ENCODE data around the gene MYB. TPM values are rescaled to one million over a fixed set of nuclear protein-coding genes. Genes with fewer than 3 reads are reported as not detected.

MYB gene
- total and polyA plus RNA-seq, 2 donors (not counting 3 experiments of a cell fraction or from before 2014, with no cell fraction given), result 0.14 to 0.53 TPM

GRCh38 chr6:135179372-135179771 lies 1.7 kb upstream of the MYB start:
- no peak overlapping the region for H3K4me2 ChIP-seq (ENCODE audit: insufficient read depth, low read length)
- ChIA-PET CTCF (interaction anchor here (1.4 kb wide), 1 partner anchor 10 kb away, joined by 3 read pairs; no protein-coding TSS in a partner anchor), POLR2A (no interaction called here)
- no peak overlapping the region for H3K4me3 ChIP-seq (replicated peaks in 1 of 3; ENCODE audit: insufficient read depth in 1 of 3, low read depth in 1 of 3, low read length in 3 of 3)
- H3K36me3 ChIP-seq (ENCODE audit: control insufficient read depth in 2 of 2, extremely low read depth in 1 of 2, insufficient read depth in 2 of 2, low read length in 2 of 2), result no peaks in the 10 kb centered on the region
- H3K9me1 ChIP-seq (replicated peaks; ENCODE audit: control insufficient read depth, extremely low read depth, insufficient read depth, low read length), result no peaks in the 10 kb centered on the region
- no peak overlapping the region for H3K9ac ChIP-seq (replicated peaks; ENCODE audit: extremely low read depth, insufficient read depth, low read length)
- H3K4me1 ChIP-seq (ENCODE audit: control insufficient read depth, extremely low read depth, insufficient read depth, low read length), result peaks cover 27% of the 10 kb centered on the region
- no peaks in the 10 kb centered on the region for H3K79me2 ChIP-seq (ENCODE audit: control insufficient read depth, insufficient read depth, low read length)
- dilution Hi-C loops (cut with MboI; ENCODE audit: extremely low pct_ligation_motif_present, low sequenced_read_pairs), result no loop called here
- FAIRE-seq, result no peak
- peaks cover 25 to 30% of the 10 kb centered on the region in 2 experiments for H3K27me3 ChIP-seq (ENCODE audit: control insufficient read depth in 2 of 2, insufficient read depth in 2 of 2, low read length in 2 of 2)
- intact Hi-C loops (cut with micrococcal nuclease), result no loop called here
- DNase-seq (ENCODE audit: low read depth, low spot score), result no peak
- no TSS peak for BruUV-seq (replicated peaks)
- no peak for TF ChIP-seq CTCF (IDR thresholded peaks at IDR 0.05; ENCODE audit: extremely low read depth in 1 of 2, insufficient read depth in 1 of 2, low read depth in 1 of 2, low read length in 2 of 2)
- TF ChIP-seq JUN (IDR thresholded peaks at IDR 0.05; ENCODE audit: borderline replicate concordance, insufficient read depth, insufficient read length, low read depth), result no peak
- TF ChIP-seq MYC (IDR thresholded peaks at IDR 0.05; ENCODE audit: low read depth, low read length), result no peak
- H3K27ac ChIP-seq (ENCODE audit: insufficient read depth, low read depth, low read length), result no peak overlapping the region
- H3K9me3 ChIP-seq (replicated peaks; ENCODE audit: control insufficient read depth, insufficient read depth, low read length), result no peaks in the 10 kb centered on the region
- no peaks in the 10 kb centered on the region for H4K20me1 ChIP-seq (replicated peaks; ENCODE audit: control insufficient read depth, extremely low read depth, insufficient read depth, low read length)
- no peak overlapping the region for H2AFZ ChIP-seq (ENCODE audit: low read depth, low read length)

GRCh38 chr6:135179920-135180541 lies 1.1 kb upstream of the MYB start:
- H3K9ac ChIP-seq (replicated peaks; ENCODE audit: extremely low read depth, insufficient read depth, low read length), result no peak overlapping the region
- H3K79me2 ChIP-seq (ENCODE audit: control insufficient read depth, insufficient read depth, low read length), result no peaks in the 10 kb centered on the region
- ChIA-PET CTCF (interaction anchor here (1.9 kb wide), 1 partner anchor 17 kb away, joined by 9 read pairs; no protein-coding TSS in a partner anchor), POLR2A (no interaction called here)
- no peaks in the 10 kb centered on the region for H3K9me3 ChIP-seq (replicated peaks; ENCODE audit: control insufficient read depth, insufficient read depth, low read length)
- TF ChIP-seq EZH2 (IDR thresholded peaks at IDR 0.05; ENCODE audit: borderline replicate concordance, low read depth, low read length, severe bottlenecking) (peak; percentile 18), GATA2 (IDR thresholded peaks at IDR 0.05; ENCODE audit: insufficient read depth, insufficient read length, low read depth, low read length) (no peak), JUN (IDR thresholded peaks at IDR 0.05; ENCODE audit: borderline replicate concordance, insufficient read depth, insufficient read length, low read depth) (no peak), POLR2AphosphoS5 (IDR thresholded peaks at IDR 0.05; ENCODE audit: insufficient read depth, low read depth, low read length) (no peak), MAX (IDR thresholded peaks at IDR 0.05; ENCODE audit: insufficient read depth, insufficient read length) (no peak), FOS (IDR thresholded peaks at IDR 0.05; ENCODE audit: borderline replicate concordance, insufficient read depth, low read length) (no peak), MYC (IDR thresholded peaks at IDR 0.05; ENCODE audit: low read depth, low read length) (no peak), CTCF (IDR thresholded peaks at IDR 0.05; ENCODE audit: extremely low read depth in 1 of 2, insufficient read depth in 1 of 2, low read depth in 1 of 2, low read length in 2 of 2) (no peak), POLR2A (IDR thresholded peaks at IDR 0.05; ENCODE audit: low read depth, low read length) (no peak)
- H3K4me1 ChIP-seq (ENCODE audit: control insufficient read depth, extremely low read depth, insufficient read depth, low read length), result peaks cover 27% of the 10 kb centered on the region
- BruUV-seq (replicated peaks), result no TSS peak
- dilution Hi-C loops (cut with MboI; ENCODE audit: extremely low pct_ligation_motif_present, low sequenced_read_pairs), result no loop called here
- peaks cover 25 to 32% of the 10 kb centered on the region in 2 experiments for H3K27me3 ChIP-seq (ENCODE audit: control insufficient read depth in 2 of 2, insufficient read depth in 2 of 2, low read length in 2 of 2)
- no peaks in the 10 kb centered on the region for H4K20me1 ChIP-seq (replicated peaks; ENCODE audit: control insufficient read depth, extremely low read depth, insufficient read depth, low read length)
- FAIRE-seq (peak; percentile 31), DNase-seq (ENCODE audit: low read depth, low spot score) (no peak)
- intact Hi-C loops (cut with micrococcal nuclease), result loop anchor here (5.0 kb wide), 1 partner anchor 113 kb away; no protein-coding TSS in a partner anchor
- no peaks in the 10 kb centered on the region for H3K36me3 ChIP-seq (ENCODE audit: control insufficient read depth in 2 of 2, extremely low read depth in 1 of 2, insufficient read depth in 2 of 2, low read length in 2 of 2)
- H2AFZ ChIP-seq (ENCODE audit: low read depth, low read length), result no peak overlapping the region
- no peak overlapping the region for H3K4me3 ChIP-seq (replicated peaks in 1 of 3; ENCODE audit: insufficient read depth in 1 of 3, low read depth in 1 of 3, low read length in 3 of 3)
- H3K9me1 ChIP-seq (replicated peaks; ENCODE audit: control insufficient read depth, extremely low read depth, insufficient read depth, low read length), result no peaks in the 10 kb centered on the region
- H3K4me2 ChIP-seq (ENCODE audit: insufficient read depth, low read length), result no peak overlapping the region
- H3K27ac ChIP-seq (ENCODE audit: insufficient read depth, low read depth, low read length), result no peak overlapping the region

All from endothelial cell of umbilical vein (primary cell).